HepG2 (cell line): ENCODE results near the gene MAP2K1. TPM values are rescaled to one million over a fixed set of nuclear protein-coding genes. Genes with fewer than 3 reads are reported as not detected.
A peak's percentile ranks its signal among the peaks of the same experiment; 100 is the strongest.

Experiments
- ATAC-seq: fragments of 200-7000 bp; cut with Tn5 transposase; 3 replicates; pipeline ENCODE4 v1.9.1; 2020; ENCODE audit warnings: mild to moderate bottlenecking, moderate library complexity
- BruUV-seq: library from RNA; stranded (reverse); fragments of 400-500 nt; replicated peaks from 2 replicates; lab custom pipeline; 2021; lab: Mats Ljungman, UMichigan
- CTCF ChIA-PET: fragments of 300-600 bp; formaldehyde crosslinking; extraction: SDS; loops from one replicate; lab custom pipeline; 2021; ENCODE audit warnings: low total read pairs, inconsistent platforms, low intra/inter-chr PET ratio; lab: Yijun Ruan, JAX
- POLR2A ChIA-PET: fragments of 350-600 bp; sonication (Branson Sonifier 250); formaldehyde crosslinking; loops from one replicate; lab custom pipeline; 2020; ENCODE audit warnings: antibody characterized with exemption, inconsistent platforms; lab: Yijun Ruan, JAX
- DNase-seq: peaks from one replicate; pipeline ENCODE4 v3.0.0-alpha.2; 2015; ENCODE audit warnings: low spot score
- FAIRE-seq: peaks from 3 replicates; lab custom pipeline; 2011; peaks lifted over from hg19 to GRCh38; lab: Jason Lieb, UNC
- H2AFZ ChIP-seq: one replicate; pipeline ENCODE4 v1.6.1; 2011; ENCODE audit warnings: low read length, inconsistent platforms
- H3K27ac ChIP-seq: fragments of 300-600 bp; 3 replicates; pipeline ENCODE4 v1.8.0; 2011; ENCODE audit warnings: mixed run types, mild to moderate bottlenecking, mixed read lengths, low read length, inconsistent platforms; ENCODE audit not compliant: insufficient read depth; ENCODE audit errors: extremely low read length
- H3K27me3 ChIP-seq, 2 experiments: fragments of 200-600 bp in 1 of 2; 2 replicates in 1 of 2; 3 replicates in 1 of 2; pipeline versions ENCODE4 v1.6.0 to v1.8.0; 2011; ENCODE audit warnings: low read length in 2 of 2, mild to moderate bottlenecking in 2 of 2, moderate library complexity in 2 of 2, inconsistent platforms in 1 of 2; ENCODE audit not compliant: insufficient read depth in 2 of 2, control insufficient read depth in 1 of 2
- H3K36me3 ChIP-seq, 2 experiments: fragments of 200-600 bp in 1 of 2; replicated peaks in 1 of 2; 2 replicates in 1 of 2; 3 replicates in 1 of 2; pipeline versions ENCODE4 v1.5.1 to v1.8.0; 2011; ENCODE audit warnings: low read length in 2 of 2, inconsistent platforms in 1 of 2; ENCODE audit not compliant: insufficient read depth in 2 of 2, control insufficient read depth in 1 of 2
- H3K4me1 ChIP-seq: 2 replicates; pipeline ENCODE4 v1.5.1; 2012; ENCODE audit warnings: low read length, inconsistent platforms; ENCODE audit not compliant: insufficient read depth
- H3K4me2 ChIP-seq: 2 replicates; pipeline ENCODE4 v1.6.0; 2011; ENCODE audit warnings: low read depth, low read length, inconsistent platforms
- H3K4me3 ChIP-seq, 3 experiments: fragments of 200-600 bp in 1 of 3; sonication (generic), shearing (Covaris generic) in 1 of 3; replicated peaks in 1 of 3; 2 replicates each; pipeline ENCODE4 v1.5.1; 2011 to 2016; ENCODE audit warnings: low read length in 3 of 3, inconsistent platforms in 2 of 3, low read depth in 2 of 3, mild to moderate bottlenecking in 2 of 3, control low read depth in 1 of 3, mixed read lengths in 1 of 3; ENCODE audit not compliant: insufficient read depth in 1 of 3
- H3K79me2 ChIP-seq: one replicate; pipeline ENCODE4 v1.6.1; 2011; ENCODE audit warnings: low read length, inconsistent platforms; ENCODE audit not compliant: insufficient read depth
- H3K9ac ChIP-seq: 2 replicates; pipeline ENCODE4 v1.6.0; 2011; ENCODE audit warnings: mild to moderate bottlenecking, low read depth, low read length, inconsistent platforms; ENCODE audit not compliant: insufficient read depth
- H3K9me3 ChIP-seq: 2 replicates; pipeline ENCODE4 v1.5.1; 2012; ENCODE audit warnings: mild to moderate bottlenecking, low read length
- H4K20me1 ChIP-seq: 2 replicates; pipeline ENCODE4 v1.6.0; 2011; ENCODE audit warnings: inconsistent platforms, mild to moderate bottlenecking, low read length, moderate library complexity; ENCODE audit not compliant: insufficient read depth
- ARID4A ChIP-seq: sonication (generic); formaldehyde crosslinking; IDR thresholded peaks from 2 replicates; pipeline ENCODE4 v1.5.0; 2020; ENCODE audit warnings: mild to moderate bottlenecking, missing genetic modification reagents, borderline replicate concordance
- CEBPB ChIP-seq: IDR thresholded peaks from 2 replicates; pipeline ENCODE4 v1.6.1; 2011; ENCODE audit warnings: low read depth, low read length, improper control_type of control experiment, borderline replicate concordance
- CEBPG ChIP-seq: IDR thresholded peaks from 2 replicates; pipeline ENCODE4 v1.6.1; 2016
- CENPT ChIP-seq: sonication (generic); formaldehyde crosslinking; IDR thresholded peaks from 2 replicates; pipeline ENCODE4 v1.8.0; 2022; ENCODE audit warnings: low read depth, mild to moderate bottlenecking, moderate library complexity, missing genetic modification reagents
- PPARG ChIP-seq: conservative IDR thresholded peaks from 2 replicates; pipeline ENCODE4 v1.6.1; 2016; ENCODE audit warnings: missing biosample characterization, missing genetic modification reagents
- SRSF1 ChIP-seq: fragments of 200-400 bp; formaldehyde crosslinking; optimal IDR thresholded peaks from 2 replicates; pipeline ENCODE3; 2017; ENCODE audit warnings: mild to moderate bottlenecking, low read depth, low read length, moderate library complexity
- YY1 ChIP-seq: IDR thresholded peaks from 2 replicates; pipeline ENCODE4 v1.6.1; 2011; ENCODE audit warnings: low read length, low read depth, moderate library complexity, mild to moderate bottlenecking; ENCODE audit not compliant: insufficient read depth, insufficient replicate concordance
- ZNF30 ChIP-seq: sonication (generic); formaldehyde crosslinking; IDR thresholded peaks from 2 replicates; pipeline ENCODE4 v1.5.0; 2020; ENCODE audit warnings: mild to moderate bottlenecking, missing genetic modification reagents
- WGBS: methylation state at CpG from one replicate; pipeline ENCODE4 v1.1.6; 2017; ENCODE audit warnings: low lambda C conversion rate; 5-methylcytosine and 5-hydroxymethylcytosine counted together
- in situ Hi-C: cut with HindIII; loops from 2 replicates; pipeline ENCODE4 v1.10.0; 2017; ENCODE audit warnings: low pct_unique_long_range_greater_than_20kb; ENCODE audit not compliant: extremely low pct_ligation_motif_present
- intact Hi-C: fragments of 100-400 bp; cut with micrococcal nuclease; formaldehyde crosslinking; loops from one replicate; pipeline ENCODE4 v1.10.0; 2022; ENCODE audit not compliant: unreplicated experiment
- polyA plus RNA-seq, 8 experiments: library from polyadenylated mRNA; depleted of rRNA in 3 of 8; stranded (reverse) in 7 of 8; unstranded in 1 of 8; fragments of >200 nt; fragmentation: Illumina TruSeq in 4 of 8; extraction: Trizol in 4 of 8; gene quantifications; 2 replicates each; pipeline versions ENCODE4 v1.2.1 to v1.2.3, GENCODE V29; 2011 to 2016; ENCODE audit warnings: low read depth in 4 of 8, missing spikeins in 1 of 8, mixed read lengths in 1 of 8; ENCODE audit not compliant: insufficient read depth in 1 of 8
- total RNA-seq, 5 experiments: library from RNA; depleted of rRNA; stranded (reverse); fragments of >200 nt; fragmentation: Illumina TruSeq; extraction: Trizol; gene quantifications; 2 replicates each; pipeline ENCODE4 v1.2.3, GENCODE V29; 2016; ENCODE audit warnings: low read depth in 1 of 5
- TF ChIP-seq, protein P1 (sequence below): sonication (generic); formaldehyde crosslinking; IDR thresholded peaks from 2 replicates; pipeline ENCODE4 v1.4.0; 2020; ENCODE audit warnings: missing genetic modification reagents

Gene MAP2K1
- total and polyA plus RNA-seq, 2 of the 13 experiments (the other 11 are each of a cell fraction or from before 2014, with no cell fraction given) = 24.1 to 49.2 TPM

DNA sequence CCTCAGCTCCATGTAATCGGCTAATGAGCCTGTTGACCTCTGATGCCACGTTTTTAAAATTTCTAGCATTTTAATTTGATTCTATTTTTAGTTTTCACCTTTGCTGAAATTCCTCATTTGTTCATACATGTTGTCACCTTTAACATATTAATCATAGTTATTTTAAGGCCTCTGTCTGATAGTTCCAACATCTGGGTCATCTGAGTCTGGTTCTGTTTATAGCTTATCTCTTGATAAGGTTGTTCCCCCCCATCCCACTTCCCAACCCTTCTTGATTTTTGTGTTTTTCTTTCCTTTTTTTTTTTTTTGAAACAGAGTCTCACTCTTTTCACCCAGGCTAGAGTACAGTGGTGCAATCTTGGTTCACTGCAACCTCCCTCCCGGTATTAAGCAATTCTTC is 36.4 kb downstream of the MAP2K1 start:
- H3K4me2 ChIP-seq = no peak overlapping the region
- no peaks in the 10 kb centered on the region; the same call in 1 of the 2 replicates for H4K20me1 ChIP-seq
- 0 out of 5 replicates have a peak, but pooled peaks cover 0 to 1% of the 10 kb centered on the region in 2 experiments for H3K36me3 ChIP-seq
- no peak overlapping the region for H3K9ac ChIP-seq
- ChIA-PET CTCF (no interaction called here), POLR2A (no interaction called here)
- H3K4me3 ChIP-seq = no peak overlapping the region
- no peak for TF ChIP-seq YY1
- no peak for TF ChIP-seq ZNF30 (CRISPR knock-in tag)
- no peak for TF ChIP-seq SRSF1
- no peak for TF ChIP-seq CENPT (CRISPR knock-in tag)
- no peak for TF ChIP-seq CEBPG (CRISPR knock-in tag)
- TF ChIP-seq PPARG (CRISPR knock-in tag) = no peak
- no peak for TF ChIP-seq ARID4A (CRISPR knock-in tag)
- TF ChIP-seq CEBPB = peak; percentile 27; the same call in 1 of the 2 replicates
- TF ChIP-seq, protein P1, sequence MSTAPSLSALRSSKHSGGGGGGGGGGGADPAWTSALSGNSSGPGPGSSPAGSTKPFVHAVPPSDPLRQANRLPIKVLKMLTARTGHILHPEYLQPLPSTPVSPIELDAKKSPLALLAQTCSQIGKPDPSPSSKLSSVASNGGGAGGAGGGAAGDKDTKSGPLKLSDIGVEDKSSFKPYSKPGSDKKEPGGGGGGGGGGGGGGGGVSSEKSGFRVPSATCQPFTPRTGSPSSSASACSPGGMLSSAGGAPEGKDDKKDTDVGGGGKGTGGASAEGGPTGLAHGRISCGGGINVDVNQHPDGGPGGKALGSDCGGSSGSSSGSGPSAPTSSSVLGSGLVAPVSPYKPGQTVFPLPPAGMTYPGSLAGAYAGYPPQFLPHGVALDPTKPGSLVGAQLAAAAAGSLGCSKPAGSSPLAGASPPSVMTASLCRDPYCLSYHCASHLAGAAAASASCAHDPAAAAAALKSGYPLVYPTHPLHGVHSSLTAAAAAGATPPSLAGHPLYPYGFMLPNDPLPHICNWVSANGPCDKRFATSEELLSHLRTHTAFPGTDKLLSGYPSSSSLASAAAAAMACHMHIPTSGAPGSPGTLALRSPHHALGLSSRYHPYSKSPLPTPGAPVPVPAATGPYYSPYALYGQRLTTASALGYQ (CRISPR knock-in tag) = no peak
- 89% methylated on average over 3 of the region's 3 CpGs for WGBS
- H3K9me3 ChIP-seq = no peaks in the 10 kb centered on the region
- intact Hi-C loops (no loop called here), in situ Hi-C loops (no loop called here)
- H3K79me2 ChIP-seq = peaks cover 41% of the 10 kb centered on the region
- H3K27me3 ChIP-seq = no peaks in the 10 kb centered on the region
- DNase-seq (no peak), ATAC-seq (no peak), FAIRE-seq (no peak)
- no peak overlapping the region for H3K27ac ChIP-seq
- no TSS peak for BruUV-seq
- H2AFZ ChIP-seq = no peak overlapping the region
- H3K4me1 ChIP-seq = no peaks in the 10 kb centered on the region
